Skeletal muscle tissue (tissue), 5 donors: ENCODE measurements around the gene S100A8. TPM values are rescaled to one million over a fixed set of nuclear protein-coding genes. Genes with fewer than 3 reads are reported as not detected.

ENCODE experiments used
- H3K27ac ChIP-seq: one replicate; pipeline ENCODE4 v1.7.0; 2013; ENCODE audit warnings: mild to moderate bottlenecking, low read depth, low read length, inconsistent platforms
- H3K27me3 ChIP-seq, 3 donors: one replicate each; pipeline ENCODE4 v1.7.0; 2013; ENCODE audit warnings: low read length in 3 of 3; ENCODE audit not compliant: control insufficient read depth in 3 of 3, insufficient read depth in 3 of 3
- H3K36me3 ChIP-seq, 3 donors: one replicate each; pipeline ENCODE4 v1.7.0; 2013; ENCODE audit warnings: low read length in 3 of 3; ENCODE audit not compliant: control insufficient read depth in 3 of 3, insufficient read depth in 3 of 3
- H3K4me1 ChIP-seq, 3 donors: one replicate each; pipeline ENCODE4 v1.7.0; 2013; ENCODE audit warnings: low read length in 3 of 3, mild to moderate bottlenecking in 3 of 3; ENCODE audit not compliant: control insufficient read depth in 3 of 3, insufficient read depth in 3 of 3
- H3K4me3 ChIP-seq, 3 donors: one replicate each; pipeline ENCODE4 v1.7.0; 2013; ENCODE audit warnings: low read length in 3 of 3
- H3K9ac ChIP-seq, 3 donors: one replicate each; pipeline ENCODE4 v1.7.0; 2013; ENCODE audit warnings: low read length in 3 of 3, mild to moderate bottlenecking in 3 of 3, moderate library complexity in 2 of 3, low read depth in 1 of 3
- H3K9me3 ChIP-seq, 3 donors: one replicate each; pipeline ENCODE4 v1.7.0; 2013; ENCODE audit warnings: low read length in 3 of 3; ENCODE audit not compliant: control insufficient read depth in 3 of 3
- small RNA-seq: library from RNA; depleted of rRNA; stranded (forward); fragments of <200 nt; gene quantifications from one replicate; pipeline ENCODE3, GENCODE V24; 2014
- total RNA-seq: library from RNA; depleted of rRNA; stranded (reverse); fragments of >200 nt; gene quantifications from one replicate; pipeline ENCODE4 v1.2.3, GENCODE V29; 2014
- donor health status: Osteomylitis.

Gene S100A8
- total RNA-seq, 1 donor from 2014 or later, result 67.3 TPM

- Histone ChIP-seq H3K4me3 (no peak overlapping the region), H3K27ac (no peak overlapping the region), H3K36me3 (no peaks in the 10 kb centered on the region), H3K4me1 (no peaks in the 10 kb centered on the region), H3K9ac (no peak overlapping the region), H3K9me3 (no peaks in the 10 kb centered on the region), H3K27me3 (peaks cover 20 to 41% (median 37%) of the 10 kb centered on the region in 3 donors)
Observed at GRCh38 chr1:153343040-153343681, 47.7 kb downstream of the S100A8 start.

DNA sequence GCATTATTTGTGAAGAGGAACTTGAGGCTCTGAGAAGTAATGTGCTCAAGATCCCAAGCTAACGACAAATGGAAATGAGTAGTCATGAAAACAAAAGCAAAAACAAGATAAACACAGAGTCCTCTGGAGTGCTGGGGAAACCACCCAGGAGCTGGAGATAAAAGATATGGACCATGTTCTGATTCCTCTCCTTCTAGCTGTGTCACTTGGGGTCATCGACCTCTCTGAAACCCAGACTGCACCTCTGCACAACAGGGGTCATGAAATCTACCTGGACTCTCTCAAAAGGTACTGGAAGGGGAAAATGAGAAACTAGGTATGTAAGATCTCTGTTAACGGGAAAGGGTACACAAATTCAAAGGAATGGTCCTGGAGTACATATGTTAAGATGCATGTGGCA, 48.7 kb downstream of the S100A8 start:
- Histone ChIP-seq H3K9me3 (no peaks in the 10 kb centered on the region), H3K4me3 (no peak overlapping the region), H3K27ac (no peak overlapping the region), H3K4me1 (no peaks in the 10 kb centered on the region), H3K9ac (no peak overlapping the region), H3K27me3 (peaks cover 20 to 39% (median 32%) of the 10 kb centered on the region in 3 donors), H3K36me3 (no peaks in the 10 kb centered on the region)

DNA sequence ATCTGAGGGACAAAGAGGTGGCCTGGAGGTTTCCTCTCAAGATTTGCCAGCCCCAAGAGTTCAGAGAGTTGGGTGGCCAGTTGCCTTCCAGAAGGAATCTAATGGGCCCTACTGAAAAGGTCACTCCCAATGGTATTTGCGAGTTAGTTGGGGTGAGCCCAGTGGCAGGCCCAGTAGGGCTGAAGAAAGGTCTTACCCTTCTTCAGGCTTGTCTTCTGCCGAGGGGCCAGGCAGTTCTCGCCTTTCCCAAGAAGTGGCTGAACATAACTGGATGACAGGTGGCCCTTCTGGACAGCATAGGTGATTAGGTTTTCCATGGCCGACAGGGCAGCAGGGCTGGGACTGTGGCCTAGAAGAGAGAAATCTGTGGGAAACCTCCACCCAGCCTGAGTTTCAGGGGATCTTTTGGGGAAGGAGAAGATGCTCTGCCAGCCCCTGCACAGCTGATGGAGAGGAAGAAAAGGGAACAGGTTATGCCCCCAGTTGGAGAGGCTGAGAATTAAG, 49.4 kb downstream of the S100A8 start:
- Histone ChIP-seq H3K27ac (no peak overlapping the region), H3K27me3 (peaks cover 17 to 37% (median 29%) of the 10 kb centered on the region in 3 donors), H3K36me3 (no peaks in the 10 kb centered on the region), H3K9ac (no peak overlapping the region), H3K4me3 (no peak overlapping the region), H3K4me1 (no peaks in the 10 kb centered on the region), H3K9me3 (no peaks in the 10 kb centered on the region)

- Histone ChIP-seq H3K27me3 (peaks cover 7 to 27% (median 18%) of the 10 kb centered on the region in 3 donors), H3K9ac (no peak overlapping the region), H3K4me1 (no peaks in the 10 kb centered on the region), H3K27ac (no peak overlapping the region), H3K9me3 (no peaks in the 10 kb centered on the region), H3K4me3 (no peak overlapping the region), H3K36me3 (no peaks in the 10 kb centered on the region)
Observed at GRCh38 chr1:153340356-153340755, 50.5 kb downstream of the S100A8 start.

Small RNA genes lying within 50 kb of the gene (small RNA-seq; reads per million reads assigned to genes)
- gene S100A15A, result not detected

Other genes starting within 250 kb of the S100A8 start
- gene SPRR2G, start 240.2 kb downstream of the S100A8 start, total RNA-seq, result not detected
- not detected for gene LELP1, start 187.6 kb downstream of the S100A8 start, total RNA-seq
- not detected for gene PRR9, start 173.5 kb downstream of the S100A8 start, total RNA-seq
- gene LORICRIN, start 131.4 kb downstream of the S100A8 start, total RNA-seq, result not detected
- not detected for gene PGLYRP3, start 78.1 kb downstream of the S100A8 start, total RNA-seq
- not detected for gene PGLYRP4, start 42.2 kb downstream of the S100A8 start, total RNA-seq
- 218 TPM for gene S100A9, start 33.2 kb downstream of the S100A8 start, total RNA-seq
- 23.0 TPM for gene S100A12, start 15.5 kb downstream of the S100A8 start, total RNA-seq
- gene S100A7A, start 25.4 kb upstream of the S100A8 start, total RNA-seq, result not detected
- gene S100A7, start 69.6 kb upstream of the S100A8 start, total RNA-seq, result not detected
- gene S100A6, start 144.9 kb upstream of the S100A8 start, total RNA-seq, result 203 TPM
- gene S100A5, start 149.9 kb upstream of the S100A8 start, total RNA-seq, result not detected
- 165 TPM for gene S100A4, start 154.7 kb upstream of the S100A8 start, total RNA-seq
- gene S100A3, start 158.2 kb upstream of the S100A8 start, total RNA-seq, result not detected
- not detected for gene S100A2, start 174.8 kb upstream of the S100A8 start, total RNA-seq
- gene S100A16, start 222.1 kb upstream of the S100A8 start, total RNA-seq, result 36.0 TPM
- gene S100A14, start 225.3 kb upstream of the S100A8 start, total RNA-seq, result not detected
- gene S100A13, start 236.4 kb upstream of the S100A8 start, total RNA-seq, result 55.3 TPM
- gene S100A1, start 237.4 kb upstream of the S100A8 start, total RNA-seq, result 0.52 TPM
- gene CHTOP, start 243.0 kb upstream of the S100A8 start, total RNA-seq, result 46.4 TPM